ENCODE data around the gene SEL1L. TPM values are rescaled to one million over a fixed set of nuclear protein-coding genes. Genes with fewer than 3 reads are reported as not detected.
"Not testable (repeated sequence)": the region's sequence is repeated elsewhere in the genome, so short reads cannot be mapped to it uniquely, and the experiment has no call there.

The SEL1L gene
- total RNA-seq, 1 experiment from 2014 or later = 47.1 TPM

DNA sequence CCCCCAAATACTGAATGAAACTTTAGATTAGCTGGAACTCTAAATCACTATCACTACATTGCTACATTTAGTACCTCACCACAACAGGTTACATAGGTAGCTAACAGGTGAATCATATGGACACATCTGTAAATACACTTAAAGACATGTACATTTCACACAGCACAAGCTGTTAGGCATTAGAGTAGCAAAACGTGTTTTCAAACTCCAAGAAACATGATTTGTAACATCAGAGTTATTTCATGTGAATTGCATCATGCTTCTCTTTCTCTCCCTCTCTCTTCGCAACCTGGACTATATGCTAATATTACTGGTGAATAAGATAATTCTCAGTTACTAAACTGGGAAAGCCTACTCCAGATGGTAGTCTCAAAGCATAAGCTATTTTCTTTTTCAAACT, 4.3 kb downstream of the SEL1L start:
- no peak for DNase-seq (ENCODE audit: low spot score)

DNA sequence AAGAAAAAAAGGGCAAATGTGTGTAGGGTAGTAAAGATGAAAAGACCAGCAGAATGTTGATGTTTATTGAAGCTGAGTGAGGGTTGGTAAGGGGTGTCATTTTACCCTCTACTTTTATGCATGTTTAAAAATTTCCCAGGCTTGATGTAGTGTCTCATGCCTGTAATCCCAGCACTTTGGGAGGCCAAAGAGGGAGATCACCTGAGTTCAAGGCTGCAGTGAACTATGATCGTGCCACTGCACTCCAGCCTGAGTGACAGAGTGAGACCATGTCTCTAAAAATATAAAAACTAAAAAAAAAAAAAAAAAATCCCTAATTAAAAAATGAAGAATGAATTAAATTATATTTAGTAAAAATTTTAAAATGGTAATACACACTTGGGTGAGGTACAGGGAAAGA, 8.5 kb downstream of the SEL1L start:
- DNase-seq (ENCODE audit: low spot score) = no peak

- DNase-seq (ENCODE audit: low spot score) = no peak
Measured at GRCh38 chr14:81523616-81524015, 10.0 kb downstream of the SEL1L start.

DNA sequence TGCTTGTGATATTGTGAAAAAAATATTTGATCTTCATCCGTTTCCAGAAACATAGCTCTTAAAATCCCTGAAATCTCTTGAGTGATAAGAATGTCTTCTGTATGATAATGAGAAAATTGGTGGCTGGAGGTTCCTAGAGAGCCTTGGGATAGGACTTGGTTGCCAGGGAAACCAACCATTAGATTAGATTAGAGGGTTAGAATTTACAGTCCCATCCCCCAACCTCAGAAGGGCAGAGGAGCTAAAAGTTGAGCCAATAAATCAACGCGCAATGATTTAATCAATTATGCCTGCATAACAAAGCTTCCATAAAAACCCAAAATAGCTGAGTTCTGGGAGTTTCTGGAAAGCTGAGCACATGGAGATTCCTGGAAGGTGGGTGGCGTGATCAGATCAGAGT, 10.6 kb downstream of the SEL1L start:
- DNase-seq (ENCODE audit: low spot score) = no peak

- no peak for DNase-seq (ENCODE audit: low spot score)
Measured at GRCh38 chr14:81521356-81521755, 12.3 kb downstream of the SEL1L start.

DNA sequence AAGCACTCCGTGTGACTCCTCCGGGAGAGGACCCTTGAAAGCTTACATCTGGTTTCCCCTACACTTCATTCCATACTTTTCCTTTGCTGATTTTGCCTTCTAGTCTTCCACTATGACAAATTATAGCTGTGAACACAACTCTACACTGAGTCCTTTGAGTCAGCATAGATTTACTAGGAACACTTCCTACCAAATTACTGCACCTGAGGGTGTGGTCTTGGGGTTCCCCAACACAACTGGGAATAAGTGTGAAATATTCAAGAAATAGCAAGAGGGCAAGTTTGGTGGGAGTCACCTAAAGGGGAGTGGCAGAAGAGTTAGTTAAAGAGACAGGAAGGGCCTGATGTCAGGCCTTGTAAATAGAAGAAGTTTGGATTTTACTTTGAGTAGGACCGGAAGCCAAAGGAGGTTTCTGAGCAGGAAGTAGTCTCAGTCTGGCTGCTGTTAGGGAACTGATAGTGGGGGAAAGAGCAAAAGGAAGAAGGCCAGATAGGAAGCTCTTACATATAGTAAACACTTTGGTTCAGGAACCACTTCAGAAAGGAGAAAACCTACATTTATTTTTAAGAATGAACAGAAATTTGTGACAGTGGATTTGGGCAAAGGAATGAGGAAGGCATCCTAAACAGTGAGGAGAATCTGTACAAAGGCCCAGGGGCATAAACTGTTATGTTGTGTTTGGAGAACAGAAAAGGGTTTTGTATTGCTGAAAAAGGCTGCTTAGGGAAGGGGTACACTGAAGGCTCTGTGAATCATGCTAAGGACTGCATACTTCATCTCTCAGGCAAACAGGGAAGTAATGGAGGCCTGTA, 14.2 kb downstream of the SEL1L start:
- DNase-seq (ENCODE audit: low spot score) = no peak

DNA sequence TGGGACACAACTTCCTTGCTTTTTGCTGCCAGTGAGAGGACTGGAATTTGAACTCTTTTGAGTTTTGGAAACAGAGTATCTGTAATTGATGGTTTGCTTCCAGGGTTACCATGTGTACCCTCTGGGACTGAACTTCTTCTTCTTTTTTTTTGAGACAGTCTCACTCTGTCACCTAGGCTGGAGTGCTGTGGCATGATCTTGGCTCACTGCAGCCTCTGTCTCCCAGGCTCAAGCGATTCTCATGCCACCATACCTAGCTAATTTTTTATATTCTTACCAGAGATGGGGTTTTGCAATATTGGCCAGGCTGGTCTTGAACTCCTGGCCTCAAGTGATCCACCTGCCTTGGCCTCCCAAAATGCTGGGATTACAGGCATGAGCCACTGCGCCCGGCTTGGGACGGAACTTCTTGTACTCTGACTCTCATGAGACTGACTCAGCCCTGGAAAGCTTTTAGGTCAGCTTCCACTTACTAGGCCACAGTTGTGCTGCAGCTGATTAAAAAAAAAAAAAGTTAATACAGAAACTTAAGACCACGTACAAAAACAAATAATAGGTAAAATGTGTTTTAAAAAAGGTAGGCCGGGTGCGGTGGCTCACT, 15.8 kb downstream of the SEL1L start:
- no peak for DNase-seq (ENCODE audit: low spot score)

GRCh38 chr14:81516986-81517797, 16.5 kb downstream of the SEL1L start:
- no peak for DNase-seq (ENCODE audit: low spot score)

GRCh38 chr14:81515927-81516326, 17.7 kb downstream of the SEL1L start:
- DNase-seq (ENCODE audit: low spot score) = not testable (repeated sequence)

DNA sequence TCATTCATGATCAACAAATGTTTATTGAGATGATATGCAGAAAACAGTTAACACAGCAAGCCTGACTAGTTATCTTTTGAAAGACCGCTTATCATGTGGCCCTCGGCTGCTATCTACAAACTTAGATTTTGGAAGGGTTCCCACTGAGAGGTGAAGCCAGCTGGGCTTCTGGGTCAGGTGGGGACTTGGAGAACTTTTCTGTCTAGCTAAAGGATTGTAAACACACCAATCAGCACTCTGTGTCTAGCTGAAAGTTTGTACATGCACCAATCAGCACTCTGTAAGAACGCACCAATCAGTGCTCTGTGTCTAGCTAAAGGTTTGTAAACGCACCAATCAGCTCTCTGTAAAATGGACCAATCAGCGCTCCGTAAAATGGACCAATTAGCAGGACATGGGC, 20.8 kb downstream of the SEL1L start:
- DNase-seq (ENCODE audit: low spot score) = not testable (repeated sequence)

- DNase-seq (ENCODE audit: low spot score) = no peak
Measured at GRCh38 chr14:81511111-81511904, 22.3 kb downstream of the SEL1L start.

DNA sequence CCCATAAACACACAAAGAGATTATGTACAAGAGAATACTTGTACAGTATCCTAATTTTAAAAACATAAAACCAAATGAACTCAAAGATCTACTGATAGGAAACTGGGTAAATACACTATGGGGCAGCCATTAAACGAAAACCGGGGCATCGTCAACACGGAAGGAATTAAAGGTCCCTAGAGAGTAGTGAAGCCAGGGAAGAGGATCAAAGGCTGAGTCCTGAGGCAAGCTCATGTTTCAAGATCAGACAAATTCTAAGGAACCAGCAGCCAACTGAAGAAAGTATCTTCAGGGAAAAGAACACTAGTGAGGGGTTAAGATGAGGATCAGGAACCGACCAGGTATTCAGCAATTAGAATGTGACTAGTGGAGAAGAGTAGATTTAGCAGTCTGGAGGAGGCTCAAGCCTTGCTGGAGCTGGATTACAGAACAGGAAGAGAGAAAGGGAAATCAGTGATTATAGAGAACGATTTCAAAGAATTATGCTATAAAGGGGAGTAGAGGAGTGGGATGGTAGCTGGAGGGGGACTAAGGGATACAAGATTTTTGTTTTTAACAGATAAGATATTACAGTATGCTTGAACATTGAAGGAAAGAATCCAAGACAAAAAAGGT, 23.7 kb downstream of the SEL1L start:
- DNase-seq (ENCODE audit: low spot score) = no peak

DNA sequence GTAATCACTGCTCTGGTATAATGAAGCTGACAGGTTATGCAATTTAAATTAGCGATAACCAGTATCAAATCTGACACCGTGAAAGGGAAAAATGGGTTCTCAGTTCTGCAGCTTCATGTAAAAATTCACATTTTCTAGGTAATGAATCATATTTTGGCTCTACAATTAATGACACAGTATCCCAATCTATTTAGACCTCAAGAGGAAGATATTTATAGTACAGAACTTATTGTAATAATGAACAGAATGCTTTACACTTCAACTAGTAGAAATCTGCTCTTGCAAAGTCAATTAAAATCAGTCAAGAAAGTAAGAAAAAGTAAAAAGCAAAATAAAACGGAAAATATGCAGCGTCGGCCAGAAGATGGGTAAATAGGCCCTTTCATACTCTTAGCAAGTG, 24.3 kb downstream of the SEL1L start:
- no peak for DNase-seq (ENCODE audit: low spot score)

DNA sequence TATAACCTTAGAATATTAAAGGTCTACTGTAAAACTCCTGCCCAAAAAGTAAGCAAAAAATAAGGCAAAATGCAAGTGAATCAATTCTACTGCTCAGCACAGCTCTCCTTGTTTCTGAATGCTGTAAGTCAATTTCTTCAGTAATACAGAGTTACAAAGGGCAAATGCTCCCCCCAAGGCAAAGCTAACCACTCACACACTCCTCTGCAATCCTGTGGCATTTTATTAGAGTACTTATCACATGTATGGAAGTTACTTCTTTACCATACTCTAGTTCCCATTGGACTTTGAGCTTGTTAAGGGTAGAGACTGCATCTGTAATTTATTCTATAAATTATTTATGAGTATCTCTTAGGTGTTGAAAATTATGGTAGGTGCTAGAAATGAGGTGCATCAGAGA, 27.2 kb downstream of the SEL1L start:
- DNase-seq (ENCODE audit: low spot score) = no peak

GRCh38 chr14:81504864-81505263, 28.8 kb downstream of the SEL1L start:
- no peak for DNase-seq (ENCODE audit: low spot score)

- DNase-seq (ENCODE audit: low spot score) = no peak
Measured at GRCh38 chr14:81485781-81486180, 47.9 kb downstream of the SEL1L start.

DNA sequence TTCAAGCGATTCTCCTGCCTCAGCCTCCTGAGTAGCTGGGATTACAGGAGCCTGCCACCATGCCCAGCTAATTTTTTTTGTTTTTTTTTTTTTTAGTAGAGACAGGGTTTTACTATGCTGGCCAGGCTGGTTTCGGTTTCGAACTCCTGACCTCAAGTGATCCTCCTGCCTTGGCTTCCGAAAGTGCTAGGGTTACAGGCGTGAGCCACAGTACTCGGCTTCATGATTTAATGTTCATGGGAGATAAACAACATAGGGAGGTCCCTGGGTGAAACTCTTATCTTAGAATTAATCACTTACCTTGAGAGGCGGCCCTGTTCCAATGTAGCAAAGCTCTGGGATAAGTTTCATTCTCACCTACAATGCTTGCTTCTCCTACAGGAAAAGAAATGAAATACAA, 48.3 kb downstream of the SEL1L start:
- no peak for DNase-seq (ENCODE audit: low spot score)

- no peak for DNase-seq (ENCODE audit: low spot score)
Measured at GRCh38 chr14:81484120-81484519, 49.5 kb downstream of the SEL1L start.

GRCh38 chr14:81480741-81481140, 52.9 kb downstream of the SEL1L start:
- no peak for DNase-seq (ENCODE audit: low spot score)

DNA sequence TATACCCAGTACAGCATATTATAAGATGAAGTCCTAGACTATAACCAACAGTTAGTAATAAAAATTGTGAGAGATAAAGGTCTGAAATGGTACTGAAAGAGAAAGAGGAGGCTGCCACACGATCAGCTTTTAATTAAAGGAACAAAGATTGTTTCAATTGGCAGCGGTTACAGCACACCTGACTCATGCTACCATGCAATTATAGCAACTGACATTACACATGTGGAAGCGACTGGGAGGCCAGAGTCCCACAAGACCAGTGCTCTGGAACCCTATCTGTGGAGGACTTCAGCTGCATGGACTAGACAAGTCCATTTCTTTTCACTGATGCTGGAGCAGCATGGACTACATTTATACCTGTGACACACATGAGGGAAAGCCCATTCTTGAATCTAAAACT, 55.2 kb downstream of the SEL1L start:
- no peak for DNase-seq (ENCODE audit: low spot score)

GRCh38 chr14:81476816-81477215, 56.8 kb downstream of the SEL1L start:
- DNase-seq (ENCODE audit: low spot score) = no peak
